DMS 273 treated with DMSO at 0.1 percent for 48 hours (cell line): ENCODE data around the gene ZEB1.
A peak's percentile ranks its signal among the peaks of the same experiment; 100 is the strongest.
"Not testable (repeated sequence)": the region's sequence is repeated elsewhere in the genome, so short reads cannot be mapped to it uniquely, and the experiment has no call there.

Experiments
- DNase-seq: peaks from one replicate; lab custom pipeline; 2025; lab: John Stamatoyannopoulos, UW

The ZEB1 gene

GRCh38 chr10:31318382-31318853 is 598 bp upstream of the ZEB1 start:
- DNase-seq, result peak; percentile 8

- DNase-seq, result peak; percentile 9
These were observed 860 bp downstream of the ZEB1 start for GRCh38 chr10:31319602-31320549.

- peak; percentile 32 for DNase-seq
These were observed 1.7 kb downstream of the ZEB1 start for GRCh38 chr10:31320550-31321211.

GRCh38 chr10:31321396-31321941 is 2.5 kb downstream of the ZEB1 start:
- DNase-seq, result peak; percentile 19

- no peak for DNase-seq
These were observed 3.6 kb downstream of the ZEB1 start for GRCh38 chr10:31322647-31323046.

GRCh38 chr10:31340343-31340742 is 21.3 kb downstream of the ZEB1 start:
- no peak for DNase-seq

- DNase-seq, result no peak
These were observed 22.5 kb downstream of the ZEB1 start for GRCh38 chr10:31341552-31341951.

GRCh38 chr10:31343009-31343408 is 24.0 kb downstream of the ZEB1 start:
- no peak for DNase-seq

- no peak for DNase-seq
These were observed 24.5 kb downstream of the ZEB1 start for GRCh38 chr10:31343551-31343950.

GRCh38 chr10:31345886-31346285 is 26.9 kb downstream of the ZEB1 start:
- DNase-seq, result no peak

- no peak for DNase-seq
These were observed 27.9 kb downstream of the ZEB1 start for GRCh38 chr10:31346953-31347352.

- DNase-seq, result peak; percentile 32
These were observed 28.7 kb downstream of the ZEB1 start for GRCh38 chr10:31347705-31348104.

GRCh38 chr10:31350891-31351290 is 31.9 kb downstream of the ZEB1 start:
- DNase-seq, result no peak

- no peak for DNase-seq
These were observed 33.6 kb downstream of the ZEB1 start for GRCh38 chr10:31352436-31353226.

GRCh38 chr10:31353574-31353973 is 34.6 kb downstream of the ZEB1 start:
- no peak for DNase-seq

GRCh38 chr10:31358688-31359330 is 39.8 kb downstream of the ZEB1 start:
- DNase-seq, result no peak

GRCh38 chr10:31359979-31360378 is 41.0 kb downstream of the ZEB1 start:
- no peak for DNase-seq

- not testable (repeated sequence) for DNase-seq
These were observed 42.5 kb downstream of the ZEB1 start for GRCh38 chr10:31361475-31361874.

GRCh38 chr10:31362023-31362641 is 43.1 kb downstream of the ZEB1 start:
- DNase-seq, result no peak

- DNase-seq, result not testable (repeated sequence)
These were observed 44.7 kb downstream of the ZEB1 start for GRCh38 chr10:31363696-31364095.

GRCh38 chr10:31364238-31364637 is 45.2 kb downstream of the ZEB1 start:
- not testable (repeated sequence) for DNase-seq
